PFSK-1 (cell line): ENCODE measurements around the gene KANK4.
A peak's percentile ranks its signal among the peaks of the same experiment; 100 is the strongest.

Source experiments
- FOXP2 ChIP-seq: optimal IDR thresholded peaks from 2 replicates; pipeline ENCODE3; 2011; ENCODE audit warnings: borderline replicate concordance, control low read depth, inconsistent platforms; ENCODE audit not compliant: insufficient read depth; ENCODE audit errors: extremely low read length, extremely low read depth
- POLR2AphosphoS5 ChIP-seq: IDR thresholded peaks from 2 replicates; pipeline ENCODE4 v1.6.1; 2012; ENCODE audit warnings: low read depth, mild to moderate bottlenecking, control low read depth, low read length, moderate library complexity
- REST ChIP-seq, 2 experiments: IDR thresholded peaks; 2 replicates each; pipeline versions ENCODE4 v1.6.1 to v1.8.0; 2011 to 2012; ENCODE audit warnings: low read depth in 2 of 2, low read length in 2 of 2, control low read depth in 1 of 2, inconsistent platforms in 1 of 2, mild to moderate bottlenecking in 1 of 2, moderate library complexity in 1 of 2; ENCODE audit not compliant: insufficient read depth in 1 of 2
- SIN3A ChIP-seq: IDR thresholded peaks from 2 replicates; pipeline ENCODE4 v1.6.1; 2012; ENCODE audit warnings: mild to moderate bottlenecking, low read length, moderate library complexity, borderline replicate concordance; ENCODE audit not compliant: insufficient read depth
- TAF1 ChIP-seq: IDR thresholded peaks from 2 replicates; pipeline ENCODE4 v1.6.1; 2012; ENCODE audit warnings: low read length, control low read depth, borderline replicate concordance; ENCODE audit not compliant: insufficient read depth

The KANK4 gene

GRCh38 chr1:62271948-62272728 is 47.1 kb downstream of the KANK4 start:
- TF ChIP-seq POLR2AphosphoS5 (no peak), FOXP2 (peak; percentile 44)

DNA sequence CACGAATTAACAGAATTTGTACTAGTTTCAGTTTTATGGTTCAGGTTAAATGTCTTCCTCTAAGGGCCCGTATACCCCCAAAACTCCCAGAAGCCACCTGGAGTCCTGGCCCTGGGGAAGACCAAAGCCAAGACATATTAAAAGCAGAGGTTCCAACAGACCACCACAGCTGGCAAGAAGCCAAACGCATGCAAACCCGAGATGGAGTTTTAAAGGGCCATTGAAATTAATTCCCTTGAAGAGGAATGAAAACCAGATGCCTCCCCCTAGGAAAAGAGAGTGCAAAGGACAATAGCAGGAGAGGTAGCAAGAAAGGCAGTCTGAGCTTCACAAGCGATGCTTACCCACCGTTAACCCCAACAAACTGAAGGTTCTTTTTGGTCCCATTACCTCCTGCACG is 48.1 kb downstream of the KANK4 start:
- TF ChIP-seq REST (IDR thresholded peaks at IDR 0.05; ENCODE audit: insufficient read depth in 1 of 2, low read depth in 2 of 2, low read length in 2 of 2) (no peak), TAF1 (no peak), FOXP2 (no peak), POLR2AphosphoS5 (no peak), SIN3A (no peak)

DNA sequence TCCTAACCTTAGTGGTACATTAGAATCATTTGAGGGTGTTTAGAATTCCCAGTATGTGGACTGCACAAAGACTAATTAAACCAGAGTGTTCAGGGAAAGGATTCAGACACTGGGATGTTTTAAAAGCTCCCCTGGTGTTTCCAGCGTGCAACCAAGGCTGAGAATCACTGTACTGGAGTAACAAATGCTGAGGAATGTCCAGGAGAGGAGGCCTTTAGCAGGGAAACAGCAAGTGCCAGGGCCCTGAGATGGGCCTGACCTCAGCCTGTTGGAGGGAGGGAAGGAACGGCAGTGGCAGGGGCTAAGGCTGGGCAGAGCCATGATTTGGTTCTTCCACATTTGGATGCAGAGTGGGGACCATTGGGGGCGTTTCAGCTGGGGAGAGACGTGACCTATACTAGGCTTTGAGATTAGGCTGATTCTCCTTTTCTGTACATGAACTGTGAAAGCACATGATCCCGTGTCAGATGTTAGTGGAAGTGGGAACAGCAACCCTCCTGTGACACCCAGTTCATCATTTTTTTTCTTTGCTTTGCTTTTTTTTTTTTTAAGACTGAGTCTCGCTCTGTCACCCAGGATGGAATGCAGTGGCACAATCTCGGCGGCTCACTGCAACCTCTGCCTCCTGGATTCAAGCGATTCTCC is 49.3 kb downstream of the KANK4 start:
- TF ChIP-seq TAF1 (no peak), REST (IDR thresholded peaks at IDR 0.05; ENCODE audit: insufficient read depth in 1 of 2, low read depth in 2 of 2, low read length in 2 of 2) (no peak), FOXP2 (no peak), SIN3A (no peak), POLR2AphosphoS5 (no peak)

- TF ChIP-seq FOXP2 (no peak), POLR2AphosphoS5 (no peak), SIN3A (no peak)
These were observed 49.8 kb downstream of the KANK4 start for GRCh38 chr1:62269439-62269838.

- no peak for TF ChIP-seq SIN3A
- no peak for TF ChIP-seq TAF1
- no peak for TF ChIP-seq REST (IDR thresholded peaks at IDR 0.05; ENCODE audit: insufficient read depth in 1 of 2, low read depth in 2 of 2, low read length in 2 of 2)
- TF ChIP-seq POLR2AphosphoS5: no peak
- no peak for TF ChIP-seq FOXP2
These were observed 50.9 kb downstream of the KANK4 start for GRCh38 chr1:62268315-62268714.
